Daoy (cell line): ENCODE results near the gene NRXN2. TPM values are rescaled to one million over a fixed set of nuclear protein-coding genes. Genes with fewer than 3 reads are reported as not detected.
A peak's percentile ranks its signal among the peaks of the same experiment; 100 is the strongest.

Experiments used
- DNase-seq: peaks from one replicate; pipeline ENCODE4 v3.0.0-alpha.2; 2015; ENCODE audit warnings: low read depth
- total RNA-seq: library from RNA; depleted of rRNA; stranded (reverse); fragments of >200 nt; shearing (Covaris generic); gene quantifications from 2 replicates; pipeline ENCODE4 v1.2.3, GENCODE V29; 2014

The NRXN2 gene
- total RNA-seq, 1 experiment from 2014 or later: 20.9 TPM

GRCh38 chr11:64628596-64628995, 94.4 kb downstream of the NRXN2 start:
- DNase-seq: no peak

- DNase-seq: no peak
Observed at GRCh38 chr11:64627371-64627770, 95.6 kb downstream of the NRXN2 start.

GRCh38 chr11:64626637-64627036, 96.4 kb downstream of the NRXN2 start:
- no peak for DNase-seq

- no peak for DNase-seq
Observed at GRCh38 chr11:64624883-64625481, 98.0 kb downstream of the NRXN2 start.

GRCh38 chr11:64622681-64623080, 100.3 kb downstream of the NRXN2 start:
- DNase-seq: no peak

GRCh38 chr11:64621283-64622019, 101.5 kb downstream of the NRXN2 start:
- DNase-seq: no peak

- no peak for DNase-seq
Observed at GRCh38 chr11:64620381-64620971, 102.5 kb downstream of the NRXN2 start.

- DNase-seq: peak; percentile 57
Observed at GRCh38 chr11:64619811-64620380, 103.1 kb downstream of the NRXN2 start.

- no peak for DNase-seq
Observed at GRCh38 chr11:64619196-64619595, 103.8 kb downstream of the NRXN2 start.

GRCh38 chr11:64616817-64617216, 106.2 kb downstream of the NRXN2 start:
- no peak for DNase-seq

- DNase-seq: no peak
Observed at GRCh38 chr11:64614917-64615316, 108.1 kb downstream of the NRXN2 start.

- no peak for DNase-seq
Observed at GRCh38 chr11:64613648-64614047, 109.3 kb downstream of the NRXN2 start.

- DNase-seq: no peak
Observed at GRCh38 chr11:64611869-64612646, 110.9 kb downstream of the NRXN2 start.

GRCh38 chr11:64611176-64611575, 111.8 kb downstream of the NRXN2 start:
- no peak for DNase-seq

- no peak for DNase-seq
Observed at GRCh38 chr11:64610596-64610995, 112.4 kb downstream of the NRXN2 start.

- DNase-seq: no peak
Observed at GRCh38 chr11:64609436-64610047, 113.5 kb downstream of the NRXN2 start.

GRCh38 chr11:64608636-64609035, 114.4 kb downstream of the NRXN2 start:
- DNase-seq: no peak

- DNase-seq: no peak
Observed at GRCh38 chr11:64608046-64608445, 115.0 kb downstream of the NRXN2 start.

GRCh38 chr11:64607381-64607985, 115.5 kb downstream of the NRXN2 start:
- DNase-seq: no peak

- no peak for DNase-seq
Observed at GRCh38 chr11:64606796-64607380, 116.1 kb downstream of the NRXN2 start.
